ENCODE data around the gene FAS.

DNA sequence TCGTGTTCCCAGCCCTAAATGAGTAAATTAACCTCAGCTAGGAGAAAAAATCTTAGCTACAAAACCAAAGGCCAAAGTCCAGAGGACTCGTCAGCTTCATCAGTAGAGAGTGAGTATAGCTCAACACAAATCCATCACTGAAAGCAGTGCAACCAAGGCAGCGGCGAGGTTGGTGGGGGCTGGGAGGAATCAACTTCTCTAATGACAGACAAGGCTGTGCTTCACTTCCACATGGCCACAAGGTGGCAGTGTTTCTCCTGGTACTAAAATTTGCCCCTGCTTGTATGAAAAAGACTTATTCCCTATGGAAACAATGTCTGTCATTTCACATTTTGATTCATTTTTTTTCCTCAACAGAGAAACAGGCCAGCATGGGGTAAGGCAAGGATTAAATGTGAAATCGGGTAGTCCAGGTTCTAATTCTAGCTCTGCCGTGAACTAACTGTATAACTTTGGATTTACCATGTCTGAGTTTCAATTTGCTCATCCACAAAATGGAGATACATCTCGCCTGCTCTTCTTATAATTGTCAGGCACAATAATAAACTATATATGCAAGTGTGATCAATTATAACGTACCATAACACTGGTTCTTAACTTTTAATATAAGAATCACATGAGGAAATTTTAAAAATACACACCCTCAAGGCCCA is 39.3 kb downstream of the FAS start:
- no peak for TF ChIP-seq EZH2 (IDR thresholded peaks at IDR 0.05; ENCODE audit: low read length)
- TF ChIP-seq CTCF (optimal IDR thresholded peaks at IDR 0.05 in 1 of 3, IDR thresholded peaks at IDR 0.05 in 1 of 3, conservative IDR thresholded peaks at IDR 0.05 in 1 of 3; ENCODE audit: extremely low read depth in 1 of 3, insufficient read depth in 2 of 3, low read length in 3 of 3), result peak; percentile 78 to 95 (median 92)
